K562 (cell line): Measurements from ENCODE around the gene MPIG6B. TPM values are rescaled to one million over a fixed set of nuclear protein-coding genes. Genes with fewer than 3 reads are reported as not detected.
A peak's percentile ranks its signal among the peaks of the same experiment; 100 is the strongest.

ENCODE experiments used
- KLF13 ChIP-seq: fragments of 450-650 bp; IDR thresholded peaks from 2 replicates; pipeline ENCODE4 v1.6.1; 2016; ENCODE audit warnings: missing genetic modification characterization, low read depth, mild to moderate bottlenecking, missing compliant biosample characterization, moderate library complexity, borderline replicate concordance
- MAZ ChIP-seq, 2 experiments: fragments of 450-650 bp in 1 of 2; sonication (generic) in 1 of 2; formaldehyde crosslinking; IDR thresholded peaks in 1 of 2; conservative IDR thresholded peaks in 1 of 2; 2 replicates each; pipeline versions ENCODE4 v1.4.0 to v1.5.0; 2020; ENCODE audit warnings: mild to moderate bottlenecking in 1 of 2, missing genetic modification reagents in 1 of 2
- MGA ChIP-seq: fragments of 450-650 bp; IDR thresholded peaks from 2 replicates; pipeline ENCODE4 v1.6.1; 2016; ENCODE audit warnings: mild to moderate bottlenecking, moderate library complexity
- ZHX1 ChIP-seq: fragments of 150-350 bp; conservative IDR thresholded peaks from 2 replicates; pipeline ENCODE4 v1.6.1; 2014; ENCODE audit warnings: low read length
- ZNF592 ChIP-seq: fragments of 450-650 bp; IDR thresholded peaks from 2 replicates; pipeline ENCODE4 v1.6.1; 2017; ENCODE audit warnings: antibody characterized with exemption, mild to moderate bottlenecking
- ZSCAN32 ChIP-seq: fragments of 450-650 bp; formaldehyde crosslinking; IDR thresholded peaks from 2 replicates; pipeline ENCODE4 v1.4.0; 2020; ENCODE audit warnings: mild to moderate bottlenecking, moderate library complexity
- polyA plus RNA-seq, 8 experiments: library from polyadenylated mRNA; depleted of rRNA in 4 of 8; stranded (reverse) in 5 of 8; unstranded in 3 of 8; fragments of >200 nt; fragmentation: Nextera tagmentation in 2 of 8; fragmentation: Illumina TruSeq in 1 of 8; extraction: Ambion mirVana in 2 of 8; extraction: Trizol in 1 of 8; gene quantifications; 2 replicates each; pipeline versions ENCODE4 v1.2.1 to v1.2.3, GENCODE V29; 2011 to 2014; ENCODE audit warnings: inconsistent platforms in 1 of 8, missing spikeins in 1 of 8
- total RNA-seq, 7 experiments: library from RNA; depleted of rRNA in 6 of 7; stranded (reverse); fragments of >200 nt in 6 of 7; fragmentation: Illumina TruSeq in 2 of 7; extraction: Trizol in 2 of 7; gene quantifications; 2 replicates each; pipeline versions ENCODE4 v1.2.1 to v1.2.3, GENCODE V29; 2011 to 2021; ENCODE audit warnings: low replicate concordance in 1 of 7

Gene MPIG6B
- total and polyA plus RNA-seq, 9 of the 15 experiments (the other 6 are each of a cell fraction or from before 2014, with no cell fraction given), result 0.11 to 1.2 (median 0.28) TPM; not detected in 1

- TF ChIP-seq KLF13 (peak; percentile 64), ZSCAN32 (no peak), ZNF592 (peak; percentile 80), MAZ (CRISPR knock-in tag; conservative IDR thresholded peaks at IDR 0.05 in 1 of 2, IDR thresholded peaks at IDR 0.05 in 1 of 2) (peak; percentile 28 to 72; a peak in 2 of 4 replicates), MGA (no peak), ZHX1 (no peak; the same call in 1 of the 2 replicates)
Observed at GRCh38 chr6:31690231-31691077, 32.7 kb upstream of the MPIG6B start (continued).
